SK-N-SH treated with all-trans-retinoic acid at 6 μM for 48 hours (cell line): ENCODE results near the gene ZBTB7C.

Source experiments
- CREB5 ChIP-seq: fragments of 250-450 bp; sonication (Bioruptor Pico); IDR thresholded peaks from 2 replicates; pipeline ENCODE4 v1.5.1; 2020; ENCODE audit warnings: low read depth, mild to moderate bottlenecking, moderate library complexity
- CSDC2 ChIP-seq: fragments of 250-450 bp; sonication (Bioruptor Pico); IDR thresholded peaks from 2 replicates; pipeline ENCODE4 v1.5.0; 2020; ENCODE audit warnings: mild to moderate bottlenecking, moderate library complexity
- GLIS3 ChIP-seq: fragments of 250-450 bp; sonication (Bioruptor Pico); IDR thresholded peaks from 2 replicates; pipeline ENCODE4 v1.5.0; 2020; ENCODE audit warnings: mild to moderate bottlenecking, moderate library complexity
- ISL1 ChIP-seq: fragments of 250-450 bp; sonication (Bioruptor Pico); IDR thresholded peaks from 2 replicates; pipeline ENCODE4 v2.1.2; 2022; ENCODE audit warnings: mild to moderate bottlenecking, moderate library complexity
- OSR1 ChIP-seq: fragments of 250-450 bp; sonication (Bioruptor Pico); IDR thresholded peaks from 2 replicates; pipeline ENCODE4 v1.8.0; 2022; ENCODE audit warnings: moderate library complexity, mild to moderate bottlenecking, inconsistent platforms
- PATZ1 ChIP-seq: fragments of 250-450 bp; sonication (Bioruptor Pico); IDR thresholded peaks from 2 replicates; pipeline ENCODE4 v1.8.0; 2020; ENCODE audit warnings: mild to moderate bottlenecking, moderate library complexity, borderline replicate concordance
- PPARA ChIP-seq: fragments of 250-450 bp; sonication (Bioruptor Pico); IDR thresholded peaks from 2 replicates; pipeline ENCODE4 v1.5.0; 2020; ENCODE audit warnings: mild to moderate bottlenecking, borderline replicate concordance
- RARB ChIP-seq: fragments of 250-450 bp; sonication (Bioruptor Pico); IDR thresholded peaks from 2 replicates; pipeline ENCODE4 v1.8.0; 2021; ENCODE audit warnings: mild to moderate bottlenecking, moderate library complexity
- TOX ChIP-seq: fragments of 250-450 bp; sonication (Bioruptor Pico); IDR thresholded peaks from 2 replicates; pipeline ENCODE4 v1.8.0; 2021; ENCODE audit warnings: mild to moderate bottlenecking, moderate library complexity, borderline replicate concordance
- ZFP30 ChIP-seq: fragments of 450-650 bp; formaldehyde crosslinking; IDR thresholded peaks from 2 replicates; pipeline ENCODE4 v1.5.0; 2022; ENCODE audit warnings: mild to moderate bottlenecking, moderate library complexity
- ZNF8 ChIP-seq: fragments of 450-650 bp; formaldehyde crosslinking; IDR thresholded peaks from 2 replicates; pipeline ENCODE4 v1.5.0; 2020; ENCODE audit warnings: mild to moderate bottlenecking, moderate library complexity
- TF ChIP-seq, protein P1 (sequence below): fragments of 250-450 bp; sonication (Bioruptor Pico); IDR thresholded peaks from 2 replicates; pipeline ENCODE4 v1.8.0; 2021; ENCODE audit warnings: low read depth, mild to moderate bottlenecking, moderate library complexity, borderline replicate concordance
- TF ChIP-seq, protein P2 (sequence below): fragments of 250-450 bp; sonication (Bioruptor Pico); IDR thresholded peaks from 2 replicates; pipeline ENCODE4 v1.5.1; 2021; ENCODE audit warnings: mild to moderate bottlenecking, moderate library complexity

GRCh38 chr18:48230467-48231113 is 178.6 kb downstream of the ZBTB7C start:
- no peak for TF ChIP-seq PATZ1
- TF ChIP-seq, protein P1, sequence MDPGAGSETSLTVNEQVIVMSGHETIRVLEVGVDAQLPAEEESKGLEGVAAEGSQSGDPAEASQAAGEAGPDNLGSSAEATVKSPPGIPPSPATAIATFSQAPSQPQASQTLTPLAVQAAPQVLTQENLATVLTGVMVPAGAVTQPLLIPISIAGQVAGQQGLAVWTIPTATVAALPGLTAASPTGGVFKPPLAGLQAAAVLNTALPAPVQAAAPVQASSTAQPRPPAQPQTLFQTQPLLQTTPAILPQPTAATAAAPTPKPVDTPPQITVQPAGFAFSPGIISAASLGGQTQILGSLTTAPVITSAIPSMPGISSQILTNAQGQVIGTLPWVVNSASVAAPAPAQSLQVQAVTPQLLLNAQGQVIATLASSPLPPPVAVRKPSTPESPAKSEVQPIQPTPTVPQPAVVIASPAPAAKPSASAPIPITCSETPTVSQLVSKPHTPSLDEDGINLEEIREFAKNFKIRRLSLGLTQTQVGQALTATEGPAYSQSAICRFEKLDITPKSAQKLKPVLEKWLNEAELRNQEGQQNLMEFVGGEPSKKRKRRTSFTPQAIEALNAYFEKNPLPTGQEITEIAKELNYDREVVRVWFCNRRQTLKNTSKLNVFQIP: no peak
- no peak for TF ChIP-seq TOX
- TF ChIP-seq GLIS3 (CRISPR knock-in tag): no peak
- TF ChIP-seq, protein P2, sequence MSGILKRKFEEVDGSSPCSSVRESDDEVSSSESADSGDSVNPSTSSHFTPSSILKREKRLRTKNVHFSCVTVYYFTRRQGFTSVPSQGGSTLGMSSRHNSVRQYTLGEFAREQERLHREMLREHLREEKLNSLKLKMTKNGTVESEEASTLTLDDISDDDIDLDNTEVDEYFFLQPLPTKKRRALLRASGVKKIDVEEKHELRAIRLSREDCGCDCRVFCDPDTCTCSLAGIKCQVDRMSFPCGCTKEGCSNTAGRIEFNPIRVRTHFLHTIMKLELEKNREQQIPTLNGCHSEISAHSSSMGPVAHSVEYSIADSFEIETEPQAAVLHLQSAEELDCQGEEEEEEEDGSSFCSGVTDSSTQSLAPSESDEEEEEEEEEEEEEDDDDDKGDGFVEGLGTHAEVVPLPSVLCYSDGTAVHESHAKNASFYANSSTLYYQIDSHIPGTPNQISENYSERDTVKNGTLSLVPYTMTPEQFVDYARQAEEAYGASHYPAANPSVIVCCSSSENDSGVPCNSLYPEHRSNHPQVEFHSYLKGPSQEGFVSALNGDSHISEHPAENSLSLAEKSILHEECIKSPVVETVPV (CRISPR knock-in tag): no peak
- TF ChIP-seq PPARA (CRISPR knock-in tag): no peak
- TF ChIP-seq CREB5 (CRISPR knock-in tag): no peak
- no peak for TF ChIP-seq ZNF8
- TF ChIP-seq RARB: no peak
- no peak for TF ChIP-seq ISL1 (CRISPR knock-in tag)
- no peak for TF ChIP-seq CSDC2 (CRISPR knock-in tag)
- TF ChIP-seq OSR1: no peak
- TF ChIP-seq ZFP30: no peak
